AG08395 (cell line): ENCODE measurements around the gene PBX2.
"Not testable (repeated sequence)": the region's sequence is repeated elsewhere in the genome, so short reads cannot be mapped to it uniquely, and the experiment has no call there.

ENCODE experiments used
- DNase-seq: peaks from one replicate; pipeline ENCODE4 v3.0.0; 2012; ENCODE audit warnings: mixed read lengths, low spot score

PBX2 gene

GRCh38 chr6:32190054-32190851 lies at the start of gene PBX2:
Gene PBX2 (minus strand): TSS chr6:32190202. CDS start chr6:32189915, 287 bp downstream.
- DNase-seq = peak; percentile 73

- DNase-seq = no peak
Observed at GRCh38 chr6:32239462-32239861, 49.5 kb upstream of the PBX2 start.

GRCh38 chr6:32234934-32235333 lies 44.9 kb upstream of the PBX2 start:
- no peak for DNase-seq

- no peak for DNase-seq
Observed at GRCh38 chr6:32226434-32226833, 36.4 kb upstream of the PBX2 start.

- no peak for DNase-seq
Observed at GRCh38 chr6:32224696-32225095, 34.7 kb upstream of the PBX2 start.

- DNase-seq = no peak
Observed at GRCh38 chr6:32223258-32224235, 33.5 kb upstream of the PBX2 start, which contains the start of gene NOTCH4. Gene NOTCH4 (minus strand): TSS chr6:32224067. CDS start chr6:32223928, 139 bp downstream.

GRCh38 chr6:32222333-32223230 lies 32.6 kb upstream of the PBX2 start:
- DNase-seq = no peak

- DNase-seq = no peak
Observed at GRCh38 chr6:32220021-32220420, 30.0 kb upstream of the PBX2 start.

- DNase-seq = no peak
Observed at GRCh38 chr6:32218167-32218566, 28.2 kb upstream of the PBX2 start.

- no peak for DNase-seq
Observed at GRCh38 chr6:32216998-32217397, 27.0 kb upstream of the PBX2 start.

GRCh38 chr6:32216285-32216684 lies 26.3 kb upstream of the PBX2 start:
- no peak for DNase-seq

- no peak for DNase-seq
Observed at GRCh38 chr6:32215617-32216016, 25.6 kb upstream of the PBX2 start.

- no peak for DNase-seq
Observed at GRCh38 chr6:32214126-32214525, 24.1 kb upstream of the PBX2 start.

GRCh38 chr6:32213649-32214048 lies 23.6 kb upstream of the PBX2 start:
- no peak for DNase-seq

- no peak for DNase-seq
Observed at GRCh38 chr6:32212076-32212760, 22.2 kb upstream of the PBX2 start.

- not testable (repeated sequence) for DNase-seq
Observed at GRCh38 chr6:32211432-32211831, 21.4 kb upstream of the PBX2 start.

GRCh38 chr6:32210191-32210601 lies 20.2 kb upstream of the PBX2 start:
- no peak for DNase-seq

GRCh38 chr6:32208996-32209395 lies 19.0 kb upstream of the PBX2 start:
- no peak for DNase-seq

- no peak for DNase-seq
Observed at GRCh38 chr6:32204268-32204715, 14.3 kb upstream of the PBX2 start.

- no peak for DNase-seq
Observed at GRCh38 chr6:32203426-32204267, 13.6 kb upstream of the PBX2 start.
